GM20000 (cell line): Measurements from ENCODE around the gene BMP8A.

ENCODE experiments used
- DNase-seq: peaks from one replicate; pipeline ENCODE4 v3.0.0; 2012; ENCODE audit warnings: low spot score
- TF ChIP-seq, protein P1 (sequence below): IDR thresholded peaks from 2 replicates; pipeline ENCODE4 v1.5.1; 2012; ENCODE audit warnings: mild to moderate bottlenecking, control low read depth; ENCODE audit errors: extremely low read depth, missing control alignments

BMP8A gene

GRCh38 chr1:39542924-39543323 lies 51.5 kb downstream of the BMP8A start:
- no peak for DNase-seq
- TF ChIP-seq, protein P1, sequence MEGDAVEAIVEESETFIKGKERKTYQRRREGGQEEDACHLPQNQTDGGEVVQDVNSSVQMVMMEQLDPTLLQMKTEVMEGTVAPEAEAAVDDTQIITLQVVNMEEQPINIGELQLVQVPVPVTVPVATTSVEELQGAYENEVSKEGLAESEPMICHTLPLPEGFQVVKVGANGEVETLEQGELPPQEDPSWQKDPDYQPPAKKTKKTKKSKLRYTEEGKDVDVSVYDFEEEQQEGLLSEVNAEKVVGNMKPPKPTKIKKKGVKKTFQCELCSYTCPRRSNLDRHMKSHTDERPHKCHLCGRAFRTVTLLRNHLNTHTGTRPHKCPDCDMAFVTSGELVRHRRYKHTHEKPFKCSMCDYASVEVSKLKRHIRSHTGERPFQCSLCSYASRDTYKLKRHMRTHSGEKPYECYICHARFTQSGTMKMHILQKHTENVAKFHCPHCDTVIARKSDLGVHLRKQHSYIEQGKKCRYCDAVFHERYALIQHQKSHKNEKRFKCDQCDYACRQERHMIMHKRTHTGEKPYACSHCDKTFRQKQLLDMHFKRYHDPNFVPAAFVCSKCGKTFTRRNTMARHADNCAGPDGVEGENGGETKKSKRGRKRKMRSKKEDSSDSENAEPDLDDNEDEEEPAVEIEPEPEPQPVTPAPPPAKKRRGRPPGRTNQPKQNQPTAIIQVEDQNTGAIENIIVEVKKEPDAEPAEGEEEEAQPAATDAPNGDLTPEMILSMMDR: no peak

DNA sequence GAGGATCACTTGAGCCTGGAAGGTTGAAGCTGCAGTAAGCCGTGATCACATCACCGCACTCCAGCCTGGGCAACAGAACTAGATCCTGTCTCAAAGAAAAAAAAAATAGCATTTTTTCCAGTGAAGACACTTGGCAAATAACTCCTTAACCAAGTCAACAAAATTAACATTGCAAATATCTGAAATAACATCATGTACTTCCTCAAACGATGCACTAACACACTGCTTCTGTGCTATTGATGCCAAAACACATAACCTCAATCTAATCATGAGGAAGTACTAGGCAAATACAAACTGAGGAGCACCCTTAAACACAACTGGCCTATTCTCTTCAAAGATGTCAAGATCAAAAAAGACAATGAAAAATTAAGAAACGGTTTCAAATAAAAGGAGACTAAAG lies 52.9 kb downstream of the BMP8A start:
- TF ChIP-seq, protein P1: no peak
- DNase-seq: no peak

DNA sequence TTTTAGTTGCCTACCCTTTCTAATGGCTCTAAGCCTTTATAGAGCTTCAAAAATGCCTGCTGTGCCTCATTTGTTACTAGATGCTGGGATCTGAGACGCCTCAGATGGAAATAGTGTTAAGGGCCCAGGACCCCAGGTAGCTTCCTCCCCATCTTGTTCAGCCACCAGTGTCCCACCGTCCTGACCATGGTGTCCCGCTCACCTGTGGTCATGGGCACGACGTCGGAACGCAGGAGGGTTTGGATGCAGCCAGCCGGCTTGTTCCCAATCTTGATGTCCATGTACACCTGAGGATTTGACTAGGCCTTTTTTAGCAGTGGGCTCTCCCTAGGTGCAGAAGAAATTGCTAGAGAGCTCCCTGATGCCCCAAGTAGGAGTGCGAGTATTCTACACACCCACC lies 54.1 kb downstream of the BMP8A start:
- DNase-seq: no peak
- TF ChIP-seq, protein P1: no peak

DNA sequence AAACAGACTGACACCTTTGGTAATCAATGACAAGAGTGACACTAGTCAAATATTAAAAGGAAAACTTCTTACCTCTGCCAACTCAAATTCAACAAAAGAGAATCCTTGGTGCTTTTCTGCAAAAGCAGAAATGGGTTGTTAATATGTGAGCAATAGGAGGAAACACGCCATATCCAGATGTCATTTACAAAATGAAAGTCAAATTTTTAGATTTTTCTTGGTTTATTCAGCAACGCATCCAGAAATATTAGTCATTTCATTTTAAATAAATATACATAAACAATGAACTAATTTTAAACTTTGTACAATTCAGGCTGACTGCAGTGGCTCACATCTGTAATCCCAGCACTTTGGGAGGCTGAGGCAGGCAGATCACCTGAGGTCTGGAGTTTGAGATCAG lies 62.8 kb downstream of the BMP8A start:
- TF ChIP-seq, protein P1: no peak
- DNase-seq: no peak

GRCh38 chr1:39561279-39561678 lies 69.8 kb downstream of the BMP8A start:
- no peak for DNase-seq
- TF ChIP-seq, protein P1: no peak

DNA sequence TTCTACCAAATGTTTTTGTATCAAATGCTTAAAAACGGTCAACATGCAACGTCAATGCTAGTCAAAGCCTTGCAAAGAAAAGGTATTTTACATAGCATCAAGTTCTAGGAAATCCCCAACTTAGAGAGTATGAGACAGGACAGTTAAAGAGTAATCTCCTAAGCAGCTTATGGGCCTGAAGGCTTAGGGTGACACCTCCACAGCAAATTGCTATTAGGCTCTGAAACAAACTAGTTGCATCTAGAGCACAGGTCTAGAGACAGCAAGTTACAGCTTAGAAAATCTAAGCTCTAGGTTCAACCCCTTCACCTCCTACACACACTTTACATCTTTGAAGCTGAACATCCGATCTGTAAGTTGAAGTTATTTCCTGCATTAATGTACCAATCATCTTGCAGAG lies 71.5 kb downstream of the BMP8A start:
- TF ChIP-seq, protein P1: no peak
- DNase-seq: no peak

DNA sequence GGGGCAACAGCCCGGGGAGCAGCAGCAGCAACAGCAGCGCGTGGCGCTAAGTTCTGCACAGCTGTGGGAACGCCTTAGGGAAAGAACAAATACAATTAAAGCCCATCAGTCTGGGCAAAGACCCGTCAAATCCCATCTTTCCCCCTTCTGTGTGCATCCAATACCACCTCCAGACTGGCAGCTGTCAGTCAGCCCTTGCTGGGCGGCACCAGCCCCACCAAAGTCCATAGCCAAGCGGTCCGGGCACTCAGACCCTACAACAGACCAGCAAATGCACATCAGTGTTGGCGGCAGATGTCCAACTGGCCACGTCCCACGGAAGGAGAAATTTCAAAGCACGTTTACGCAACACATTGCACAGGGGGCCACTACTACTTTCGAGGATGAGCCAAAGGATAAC lies 72.2 kb downstream of the BMP8A start:
- DNase-seq: no peak
- TF ChIP-seq, protein P1: no peak
